Testis (tissue), 2 donors: ENCODE measurements around the gene UPB1.

ENCODE experiments used
- POLR2A ChIP-seq: fragments of 450-650 bp; IDR thresholded peaks from one replicate; pipeline ENCODE4 v1.6.1; 2017; ENCODE audit warnings: antibody characterized with exemption, mild to moderate bottlenecking, moderate library complexity
- TF ChIP-seq, protein P1 (sequence below), 3 experiments: fragments of 450-650 bp in 2 of 3; fragments of 200-600 bp in 1 of 3; sonication (generic) in 1 of 3; IDR thresholded peaks; one replicate each; pipeline ENCODE4 v1.5.1; 2016 to 2019; ENCODE audit warnings: antibody characterized with exemption in 3 of 3, mild to moderate bottlenecking in 2 of 3, moderate library complexity in 1 of 3

DNA sequence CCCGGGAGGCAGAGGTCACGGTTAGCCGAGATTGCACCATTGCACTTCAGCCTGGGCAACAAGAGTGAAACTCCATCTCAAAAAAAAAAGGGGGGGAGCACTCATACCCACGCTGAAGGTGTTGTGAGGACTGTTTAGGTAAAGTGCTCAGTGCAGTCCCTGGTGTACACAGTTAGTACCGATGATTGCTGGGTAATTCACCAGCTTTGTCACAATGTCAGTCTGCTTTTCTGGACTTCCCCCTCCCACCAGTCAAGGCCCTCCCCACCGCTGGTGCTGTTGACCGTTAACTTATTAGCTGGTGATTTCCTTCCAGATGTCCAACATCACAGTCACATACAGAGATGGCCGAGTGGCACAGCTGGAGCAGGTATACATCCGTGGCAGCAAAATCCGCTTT lies 72.5 kb downstream of the UPB1 start:
- no peak for TF ChIP-seq POLR2A
- TF ChIP-seq, protein P1, sequence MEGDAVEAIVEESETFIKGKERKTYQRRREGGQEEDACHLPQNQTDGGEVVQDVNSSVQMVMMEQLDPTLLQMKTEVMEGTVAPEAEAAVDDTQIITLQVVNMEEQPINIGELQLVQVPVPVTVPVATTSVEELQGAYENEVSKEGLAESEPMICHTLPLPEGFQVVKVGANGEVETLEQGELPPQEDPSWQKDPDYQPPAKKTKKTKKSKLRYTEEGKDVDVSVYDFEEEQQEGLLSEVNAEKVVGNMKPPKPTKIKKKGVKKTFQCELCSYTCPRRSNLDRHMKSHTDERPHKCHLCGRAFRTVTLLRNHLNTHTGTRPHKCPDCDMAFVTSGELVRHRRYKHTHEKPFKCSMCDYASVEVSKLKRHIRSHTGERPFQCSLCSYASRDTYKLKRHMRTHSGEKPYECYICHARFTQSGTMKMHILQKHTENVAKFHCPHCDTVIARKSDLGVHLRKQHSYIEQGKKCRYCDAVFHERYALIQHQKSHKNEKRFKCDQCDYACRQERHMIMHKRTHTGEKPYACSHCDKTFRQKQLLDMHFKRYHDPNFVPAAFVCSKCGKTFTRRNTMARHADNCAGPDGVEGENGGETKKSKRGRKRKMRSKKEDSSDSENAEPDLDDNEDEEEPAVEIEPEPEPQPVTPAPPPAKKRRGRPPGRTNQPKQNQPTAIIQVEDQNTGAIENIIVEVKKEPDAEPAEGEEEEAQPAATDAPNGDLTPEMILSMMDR (IDR thresholded peaks at IDR 0.05): no peak
